HCT116 (cell line): ENCODE measurements around the gene ERGIC2. TPM values are rescaled to one million over a fixed set of nuclear protein-coding genes. Genes with fewer than 3 reads are reported as not detected.
A peak's percentile ranks its signal among the peaks of the same experiment; 100 is the strongest.

ENCODE experiments used
- ATAC-seq: fragments of 200-7000 bp; cut with Tn5 transposase; 2 replicates; pipeline ENCODE4 v1.9.1; 2020; ENCODE audit warnings: mild to moderate bottlenecking, moderate library complexity
- BruUV-seq: library from RNA; stranded (reverse); fragments of 400-500 nt; replicated peaks from 2 replicates; lab custom pipeline; 2021; lab: Mats Ljungman, UMichigan
- CTCF ChIA-PET: fragments of 300-600 bp; sonication (Branson Sonifier 250); formaldehyde crosslinking; loops from one replicate; lab custom pipeline; 2021; ENCODE audit warnings: antibody characterized with exemption; lab: Charles Lee
- POLR2A ChIA-PET: fragments of 300-600, 350-600 bp; sonication (Branson Sonifier 250); formaldehyde crosslinking; loops from one replicate; lab custom pipeline; 2021; ENCODE audit warnings: antibody characterized with exemption; lab: Charles Lee
- RAD21 ChIA-PET, 2 experiments: fragments of 300-600 bp; sonication (Branson Sonifier 250); formaldehyde crosslinking; loops; one replicate each; lab custom pipeline; 2023; ENCODE audit warnings: low total read pairs in 2 of 2; ENCODE audit not compliant: uncharacterized antibody in 2 of 2, unreplicated experiment in 2 of 2, low non-redundant PET in 1 of 2; lab: Charles Lee
- DNase-seq: peaks from one replicate; pipeline ENCODE4 v3.0.0-alpha.2; 2010; ENCODE audit warnings: low read depth, low spot score
- H2AFZ ChIP-seq: fragments of 200-600 bp; shearing (Covaris generic), sonication (generic); 2 replicates; pipeline ENCODE4 v1.6.1; 2017; ENCODE audit warnings: low read depth, mixed run types, mixed read lengths, antibody characterized with exemption, low read length; ENCODE audit not compliant: poor library complexity, severe bottlenecking
- H3K27ac ChIP-seq: 2 replicates; pipeline ENCODE4 v1.5.1; 2012; ENCODE audit warnings: low read depth, low read length
- H3K27me3 ChIP-seq: fragments of 200-600 bp; sonication (generic); 2 replicates; pipeline ENCODE4 v1.6.1; 2016; ENCODE audit warnings: mixed run types, low read length, mixed read lengths; ENCODE audit not compliant: insufficient read depth
- H3K36me3 ChIP-seq, 2 experiments: fragments of 200-500 bp in 1 of 2; fragments of 200-600 bp in 1 of 2; sonication (Bioruptor generic) in 1 of 2; sonication (generic) in 1 of 2; 2 replicates each; pipeline versions ENCODE4 v1.5.1 to v1.6.1; 2014 to 2016; ENCODE audit warnings: low read length in 2 of 2, inconsistent platforms in 1 of 2, mixed read lengths in 1 of 2, mixed run types in 1 of 2; ENCODE audit not compliant: insufficient read depth in 2 of 2, control insufficient read depth in 1 of 2
- H3K4me1 ChIP-seq, 2 experiments: fragments of 200-600 bp in 1 of 2; sonication (generic) in 1 of 2; 2 replicates each; pipeline versions ENCODE4 v1.5.1 to v1.6.1; 2012 to 2017; ENCODE audit warnings: low read length in 2 of 2, inconsistent platforms in 1 of 2, mild to moderate bottlenecking in 1 of 2, mixed read lengths in 1 of 2, mixed run types in 1 of 2, moderate library complexity in 1 of 2; ENCODE audit not compliant: insufficient read depth in 2 of 2, control insufficient read depth in 1 of 2
- H3K4me2 ChIP-seq: fragments of 200-600 bp; sonication (generic); 2 replicates; pipeline ENCODE4 v1.6.1; 2017; ENCODE audit warnings: mixed run types, low read length, mixed read lengths
- H3K4me3 ChIP-seq, 2 experiments: fragments of 200-600 bp in 1 of 2; sonication (generic) in 1 of 2; replicated peaks in 1 of 2; 2 replicates each; pipeline ENCODE4 v1.5.1; 2011 to 2016; ENCODE audit warnings: low read length in 2 of 2, control low read depth in 1 of 2, low read depth in 1 of 2, mild to moderate bottlenecking in 1 of 2, mixed read lengths in 1 of 2, mixed run types in 1 of 2
- H3K79me2 ChIP-seq: fragments of 200-600 bp; sonication (generic); 2 replicates; pipeline ENCODE4 v1.6.1; 2017; ENCODE audit warnings: mild to moderate bottlenecking, mixed run types, low read length, moderate library complexity, mixed read lengths; ENCODE audit not compliant: insufficient read depth
- H3K9ac ChIP-seq: fragments of 200-600 bp; sonication (generic); 2 replicates; pipeline ENCODE4 v1.6.1; 2016; ENCODE audit warnings: low read length, mixed read lengths
- H3K9me2 ChIP-seq: fragments of 200-600 bp; sonication (generic), shearing (Covaris generic); 2 replicates; pipeline ENCODE4 v1.6.1; 2017; ENCODE audit warnings: mixed run types, mild to moderate bottlenecking, moderate library complexity; ENCODE audit not compliant: insufficient read depth
- H3K9me3 ChIP-seq, 2 experiments: fragments of 200-500 bp in 1 of 2; fragments of 200-600 bp in 1 of 2; sonication (Bioruptor generic) in 1 of 2; sonication (generic) in 1 of 2; 2 replicates each; pipeline ENCODE4 v1.6.1; 2014 to 2017; ENCODE audit warnings: low read length in 2 of 2, mixed read lengths in 2 of 2, inconsistent platforms in 1 of 2, low read depth in 1 of 2, mild to moderate bottlenecking in 1 of 2, mixed run types in 1 of 2, moderate library complexity in 1 of 2; ENCODE audit not compliant: control insufficient read depth in 1 of 2, insufficient read depth in 1 of 2
- H4K20me1 ChIP-seq: fragments of 200-600 bp; sonication (generic), shearing (Covaris generic); 2 replicates; pipeline ENCODE4 v1.6.1; 2017; ENCODE audit warnings: mixed run types, mild to moderate bottlenecking, moderate library complexity; ENCODE audit not compliant: insufficient read depth
- ATF3 ChIP-seq: IDR thresholded peaks from 2 replicates; pipeline ENCODE4 v1.6.1; 2012
- CBX3 ChIP-seq: IDR thresholded peaks from 2 replicates; pipeline ENCODE4 v1.6.1; 2012; ENCODE audit warnings: low read depth
- CTCF ChIP-seq, 3 experiments: fragments of 200-600 bp in 1 of 3; sonication (generic) in 1 of 3; IDR thresholded peaks in 2 of 3; conservative IDR thresholded peaks in 1 of 3; 2 replicates each; pipeline ENCODE4 v1.5.1; 2012 to 2017; ENCODE audit warnings: low read depth in 2 of 3, low read length in 2 of 3, antibody characterized with exemption in 1 of 3, borderline replicate concordance in 1 of 3, control low read depth in 1 of 3, mild to moderate bottlenecking in 1 of 3, mixed read lengths in 1 of 3, mixed run types in 1 of 3, moderate library complexity in 1 of 3; ENCODE audit not compliant: insufficient read depth in 1 of 3
- EZH2 ChIP-seq: fragments of 200-600 bp; sonication (generic); IDR thresholded peaks from 2 replicates; pipeline ENCODE4 v1.6.1; 2017; ENCODE audit warnings: antibody characterized with exemption, mixed run types
- REST ChIP-seq: IDR thresholded peaks from 2 replicates; pipeline ENCODE4 v1.6.1; 2012; ENCODE audit warnings: low read depth
- SP1 ChIP-seq: IDR thresholded peaks from 2 replicates; pipeline ENCODE4 v1.6.1; 2012; ENCODE audit warnings: low read depth
- YY1 ChIP-seq: IDR thresholded peaks from 2 replicates; pipeline ENCODE4 v1.6.1; 2011; ENCODE audit warnings: low read length, low read depth, moderate library complexity, mild to moderate bottlenecking; ENCODE audit not compliant: insufficient replicate concordance; ENCODE audit errors: extremely low read depth
- ZBTB33 ChIP-seq: IDR thresholded peaks from 2 replicates; pipeline ENCODE4 v1.6.1; 2011; ENCODE audit warnings: mild to moderate bottlenecking, low read length, moderate library complexity; ENCODE audit not compliant: insufficient replicate concordance; ENCODE audit errors: extremely low read depth
- intact Hi-C: fragments of 100-400 bp; cut with micrococcal nuclease; formaldehyde crosslinking; loops from 2 replicates; pipeline ENCODE4 v1.10.0; 2022
- total RNA-seq: library from RNA; stranded (reverse); gene quantifications from one replicate; pipeline ENCODE4 v1.2.1, GENCODE V29; 2021; ENCODE audit not compliant: unreplicated experiment

The ERGIC2 gene
- total RNA-seq, 1 experiment from 2014 or later, result 71.1 TPM

DNA sequence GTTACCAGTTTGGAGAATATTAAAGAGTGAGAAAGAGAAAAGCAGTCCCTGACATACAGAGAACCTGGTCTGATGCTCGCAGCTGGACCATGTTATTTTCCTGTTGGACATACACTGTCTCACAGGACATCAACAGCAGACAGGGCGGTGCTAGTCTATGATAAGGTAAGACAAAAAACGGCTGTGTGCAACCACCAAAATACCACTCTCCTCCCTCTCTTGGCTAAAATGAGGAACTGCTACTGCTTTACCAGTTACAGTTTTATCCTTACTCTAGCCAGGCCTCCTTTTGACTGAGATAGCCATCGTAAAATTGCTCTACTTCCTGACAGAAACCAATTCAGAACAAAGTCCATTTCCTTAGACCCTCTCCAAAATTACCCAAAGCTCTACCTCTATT, 47.0 kb upstream of the ERGIC2 start:
- ChIA-PET POLR2A (no interaction called here), RAD21 (no interaction called here), CTCF (no interaction called here)
- Histone ChIP-seq H3K4me2 (0 out of 2 replicates have a peak overlapping the region, but pooled peaks have one; percentile 0), H3K36me3 (no peaks in the 10 kb centered on the region), H3K9me3 (no peaks in the 10 kb centered on the region), H3K27ac (no peak overlapping the region), H4K20me1 (no peaks in the 10 kb centered on the region), H3K9me2 (no peaks in the 10 kb centered on the region; the same call in 1 of the 2 replicates), H3K4me1 (peaks cover 4 to 16% of the 10 kb centered on the region in 2 experiments; a peak in 3 of 4 replicates), H3K4me3 (no peak overlapping the region), H3K79me2 (no peaks in the 10 kb centered on the region), H3K27me3 (no peaks in the 10 kb centered on the region), H3K9ac (no peak overlapping the region), H2AFZ (peak overlapping the region; percentile 49)
- intact Hi-C loops, result loop anchor here (1.0 kb wide), 1 partner anchor 47 kb away; the partner anchor contains the start of gene ERGIC2
- DNase-seq, result peak; percentile 36
- TF ChIP-seq YY1 (no peak), SP1 (no peak), REST (no peak), EZH2 (no peak), CTCF (IDR thresholded peaks at IDR 0.05 in 2 of 3, conservative IDR thresholded peaks at IDR 0.05 in 1 of 3; ENCODE audit: borderline replicate concordance in 1 of 3, insufficient read depth in 1 of 3, low read depth in 2 of 3, low read length in 2 of 3) (peak in 2 of 3 experiments; percentile 43 to 50; a peak in 3 of 6 replicates), ATF3 (no peak), ZBTB33 (no peak), CBX3 (no peak)
- no TSS peak for BruUV-seq
- ATAC-seq, result peak; percentile 95
